ENCODE results near the gene C16orf46.
"Not testable (repeated sequence)": the region's sequence is repeated elsewhere in the genome, so short reads cannot be mapped to it uniquely, and the experiment has no call there.

C16orf46 gene

GRCh38 chr16:81077076-81077940 lies at the start of gene C16orf46:
Gene C16orf46, minus strand, starts transcription at chr16:81077238. Its CDS starts 13,283 bp downstream, at chr16:81063955.
- DNase-seq = peak; percentile 82 to 99 (median 97)

GRCh38 chr16:81123092-81123852 lies 46.2 kb upstream of the C16orf46 start:
- no peak for DNase-seq

- DNase-seq = no peak
Measured at GRCh38 chr16:81121474-81121990, 44.5 kb upstream of the C16orf46 start.

GRCh38 chr16:81117436-81117835 lies 40.4 kb upstream of the C16orf46 start:
- DNase-seq = no peak

- no peak for DNase-seq
Measured at GRCh38 chr16:81116285-81116684, 39.2 kb upstream of the C16orf46 start.

- no peak for DNase-seq
Measured at GRCh38 chr16:81112453-81112852, 35.4 kb upstream of the C16orf46 start.

- DNase-seq = not testable (repeated sequence)
Measured at GRCh38 chr16:81109274-81109673, 32.2 kb upstream of the C16orf46 start.

- no peak for DNase-seq
Measured at GRCh38 chr16:81107511-81107910, 30.5 kb upstream of the C16orf46 start.

- no peak for DNase-seq
Measured at GRCh38 chr16:81106826-81107503, 29.9 kb upstream of the C16orf46 start.

GRCh38 chr16:81105946-81106345 lies 28.9 kb upstream of the C16orf46 start:
- no peak for DNase-seq

GRCh38 chr16:81101702-81102101 lies 24.7 kb upstream of the C16orf46 start:
- no peak for DNase-seq

- DNase-seq = no peak
Measured at GRCh38 chr16:81099958-81100357, 22.9 kb upstream of the C16orf46 start.

- no peak for DNase-seq
Measured at GRCh38 chr16:81097230-81097629, 20.2 kb upstream of the C16orf46 start.

- peak in 3 of 58 donors; percentile 33 to 38 (median 33) for DNase-seq
Measured at GRCh38 chr16:81096715-81097208, 19.7 kb upstream of the C16orf46 start.

- peak; percentile 73 to 100 (median 99) for DNase-seq
Measured at GRCh38 chr16:81095953-81096714, 19.1 kb upstream of the C16orf46 start, which contains the start of gene GCSH. Gene GCSH, minus strand, starts transcription at chr16:81096395. Its CDS starts 117 bp downstream, at chr16:81096278.

GRCh38 chr16:81095653-81095952 lies 18.6 kb upstream of the C16orf46 start:
- no peak for DNase-seq

- DNase-seq = no peak
Measured at GRCh38 chr16:81094771-81095251, 17.8 kb upstream of the C16orf46 start.

- DNase-seq = no peak
Measured at GRCh38 chr16:81088836-81089235, 11.8 kb upstream of the C16orf46 start.

GRCh38 chr16:81081014-81081413 lies 4.0 kb upstream of the C16orf46 start:
- no peak for DNase-seq

GRCh38 chr16:81080233-81080632 lies 3.2 kb upstream of the C16orf46 start:
- DNase-seq = no peak

Measured in anterior cingulate cortex (tissue), 58 donors.